ENCODE measurements around the gene ANP32A.

Gene ANP32A

DNA sequence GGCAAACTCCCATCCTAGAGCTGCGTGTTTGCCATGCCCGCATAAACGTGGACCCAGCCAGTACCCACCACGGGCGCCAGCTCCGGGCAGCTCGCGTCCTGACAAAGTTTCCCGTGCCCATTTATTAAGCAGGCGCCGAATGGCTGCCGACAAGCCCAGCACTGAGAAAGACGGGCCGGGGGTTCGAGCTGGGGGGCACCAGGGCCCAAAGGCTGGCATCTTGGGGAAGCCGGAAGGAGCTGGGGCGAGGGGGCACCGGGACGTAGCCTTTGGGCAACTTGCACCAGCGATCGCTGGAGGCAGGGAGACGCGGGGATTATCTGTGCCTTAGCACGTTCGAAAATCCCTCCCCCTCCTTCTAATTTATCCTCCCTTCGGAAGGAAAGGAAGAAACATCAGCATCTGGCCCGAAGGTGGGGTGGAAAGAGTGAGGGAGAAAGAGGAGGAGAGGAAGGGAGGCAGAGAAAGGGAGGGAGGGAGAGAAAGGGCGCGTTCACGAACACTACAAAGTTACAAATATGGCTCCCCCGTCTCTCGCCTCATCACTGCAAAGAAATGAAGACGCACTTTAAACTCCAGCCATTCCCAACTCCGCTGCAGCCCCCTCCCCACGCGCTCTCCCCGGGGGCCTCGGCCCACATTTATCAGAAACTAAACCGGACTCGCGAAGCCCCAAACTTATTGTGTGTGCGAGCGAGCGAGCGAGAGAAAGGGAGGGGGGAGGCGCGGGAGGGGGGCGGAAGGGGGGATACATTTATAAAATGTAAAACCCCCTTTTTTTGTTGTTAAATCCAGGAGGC, 1.0 kb downstream of the ANP32A start:
- DNase-seq: peak; percentile 10

DNA sequence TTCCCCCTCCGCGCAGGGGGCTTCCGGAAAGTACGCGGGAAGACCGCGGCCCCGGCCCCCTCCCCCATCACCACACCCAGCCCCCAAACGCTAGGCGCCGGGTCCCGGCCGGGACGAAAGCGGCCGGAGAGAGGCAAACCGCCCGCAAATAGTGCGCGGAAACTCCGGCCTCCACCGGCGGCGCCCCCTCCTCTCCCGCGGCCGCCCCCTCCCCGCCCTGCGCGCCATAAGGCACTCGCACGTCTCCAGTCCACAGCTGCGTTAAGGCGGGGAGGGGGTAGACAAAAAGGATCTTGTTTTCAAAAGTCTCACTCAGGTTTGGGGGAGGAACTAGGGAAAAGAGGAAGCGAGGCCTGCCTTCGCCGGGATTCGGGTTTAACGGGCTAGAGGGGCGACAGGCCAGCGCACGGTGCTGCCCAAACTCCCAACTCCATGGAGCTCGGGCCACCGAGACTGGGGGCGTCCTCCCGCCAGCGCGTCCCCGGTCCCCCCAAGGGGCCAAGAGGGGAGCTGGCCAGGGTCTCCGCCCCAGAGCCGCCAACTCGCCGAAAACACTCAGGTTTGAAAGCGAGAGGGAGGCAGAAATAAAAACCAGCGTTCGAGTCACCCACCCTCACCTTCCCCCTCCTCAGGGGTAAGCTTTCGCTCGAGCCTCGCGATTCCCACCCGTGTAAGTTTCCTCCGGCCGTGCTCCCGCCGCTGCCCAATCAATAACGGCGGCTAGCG, 1.8 kb downstream of the ANP32A start:
- no peak for DNase-seq

DNA sequence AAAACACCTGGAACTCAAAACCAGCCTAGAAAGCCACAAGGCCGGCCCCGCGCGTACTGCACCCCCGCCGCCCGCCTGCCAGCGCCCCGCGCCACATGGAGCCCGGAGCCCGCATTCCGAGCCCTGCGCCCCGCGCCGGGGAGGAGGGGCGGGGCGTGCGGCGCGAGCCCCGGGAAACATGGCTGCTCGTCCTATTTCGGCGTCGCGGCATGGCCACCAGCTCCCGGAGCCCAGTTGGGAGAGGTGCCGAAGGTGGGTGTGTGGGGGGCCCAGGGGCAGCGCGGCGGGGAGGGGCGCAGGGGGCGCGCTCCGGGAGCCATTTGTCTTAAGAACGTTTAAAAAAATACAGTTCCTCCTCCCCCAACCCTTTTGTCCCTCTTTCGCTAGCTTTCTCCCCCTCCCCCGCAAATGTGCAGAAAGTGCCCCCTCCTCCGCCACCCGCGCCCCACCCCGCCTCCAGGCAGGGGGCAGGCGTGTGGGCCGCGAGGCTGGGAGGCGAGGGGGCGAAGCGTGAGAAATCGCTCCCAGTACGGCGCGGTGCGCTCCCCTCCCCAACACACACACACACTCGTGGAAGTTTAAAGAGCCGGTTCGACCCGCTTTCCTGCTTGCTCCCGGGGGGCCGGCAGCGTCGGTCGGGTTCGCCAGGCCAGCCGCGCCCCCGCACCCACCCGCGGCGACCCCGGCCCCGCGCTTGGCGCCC, 2.5 kb downstream of the ANP32A start:
- DNase-seq: no peak

DNA sequence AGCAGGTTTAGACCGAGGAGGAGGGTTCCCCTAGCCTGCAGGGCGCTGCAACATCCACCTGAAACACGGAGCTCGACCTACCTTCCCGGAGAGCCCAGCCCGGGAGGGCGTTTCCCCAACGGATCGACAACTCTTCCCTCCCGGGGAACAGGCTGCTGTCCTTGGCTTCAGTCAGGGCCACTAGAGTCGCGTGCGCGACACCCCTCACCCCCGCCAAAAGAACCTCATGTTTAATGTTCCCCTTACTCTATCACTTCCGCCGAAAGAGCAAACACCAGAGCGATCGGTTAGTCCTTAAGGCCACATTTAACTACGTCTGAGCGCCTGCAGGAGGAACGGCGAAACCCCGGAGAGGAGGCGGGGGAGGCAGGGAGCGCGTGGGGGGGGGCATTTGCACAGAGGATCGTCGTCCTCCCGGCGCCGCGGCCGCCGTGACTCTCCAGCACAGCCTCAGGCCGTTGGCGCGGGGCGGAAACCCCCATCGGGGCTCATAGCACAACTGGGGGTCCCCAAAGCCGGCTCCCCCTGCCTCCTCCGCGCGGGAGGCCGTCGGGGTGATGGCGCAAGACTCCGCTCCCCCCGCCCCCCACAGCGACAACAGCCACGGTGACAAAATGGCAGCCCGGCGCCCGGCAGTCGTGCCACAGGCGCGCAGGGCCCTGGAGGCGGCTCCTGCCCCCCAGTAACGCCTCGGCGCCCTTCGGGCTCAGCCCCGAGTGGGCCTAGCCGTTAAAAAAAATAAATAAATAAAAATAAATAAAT, 3.2 kb downstream of the ANP32A start:
- DNase-seq: peak; percentile 30

DNA sequence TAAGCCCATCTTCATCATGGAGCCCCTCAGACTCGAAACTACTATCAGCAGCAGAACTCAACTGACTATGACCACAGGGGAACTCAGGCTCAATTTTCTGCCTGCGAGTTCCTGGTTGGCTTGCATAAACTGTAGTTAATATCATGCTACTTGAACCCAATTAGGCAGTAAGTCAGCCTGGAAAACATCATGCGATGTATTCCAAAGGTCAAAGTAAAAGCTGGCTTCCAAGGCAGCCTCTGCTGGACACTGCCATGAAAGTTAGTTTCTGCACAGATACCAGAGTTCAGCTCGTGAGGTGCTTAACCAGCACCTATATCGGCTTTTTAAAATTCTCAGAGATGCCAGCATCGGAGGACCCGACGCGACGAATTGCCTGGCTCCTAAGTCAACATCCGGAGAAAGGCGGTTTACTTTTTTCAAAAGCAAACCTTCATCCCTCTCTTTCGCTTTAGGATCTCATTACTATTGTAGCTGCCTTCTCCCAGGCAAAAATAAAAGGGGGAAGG, 3.8 kb downstream of the ANP32A start:
- DNase-seq: no peak

DNA sequence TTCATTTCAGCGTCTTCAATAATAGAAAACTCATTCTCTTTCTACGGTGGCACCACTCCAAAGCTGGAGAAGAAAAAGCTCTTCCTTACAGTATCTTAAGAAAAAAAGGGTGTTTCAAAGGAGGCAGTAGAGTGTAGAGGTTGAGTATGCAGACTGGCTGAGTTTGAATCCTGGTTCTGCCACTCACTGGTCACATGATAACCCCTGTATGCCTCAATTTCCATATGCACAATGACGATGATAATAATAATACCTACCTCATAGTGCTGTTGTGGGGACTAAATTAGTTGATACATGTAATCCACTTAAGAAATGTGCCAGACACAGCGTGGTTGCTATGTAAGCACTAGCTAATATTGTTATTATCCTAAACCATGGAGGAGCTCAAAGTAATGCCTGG, 4.5 kb downstream of the ANP32A start:
- DNase-seq: no peak

DNA sequence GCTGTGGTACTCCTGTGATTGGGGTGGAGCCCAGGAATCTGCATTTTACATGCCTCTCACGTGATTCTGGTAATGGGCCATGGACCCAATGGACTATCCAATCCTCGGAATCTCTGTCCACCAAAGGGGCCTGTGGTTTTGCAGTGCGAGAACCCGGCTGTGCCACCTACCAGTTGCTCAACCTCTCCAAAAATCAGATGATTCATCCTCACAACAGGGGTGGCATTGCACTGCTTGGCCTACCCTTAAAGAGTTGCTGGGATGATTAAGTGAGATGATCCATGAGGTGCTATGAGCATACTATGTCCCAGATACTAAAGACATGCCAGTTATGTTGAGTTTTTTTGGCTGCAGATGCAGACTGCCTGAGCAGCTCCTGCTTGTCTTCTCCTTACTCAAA, 5.1 kb downstream of the ANP32A start:
- DNase-seq: no peak

DNA sequence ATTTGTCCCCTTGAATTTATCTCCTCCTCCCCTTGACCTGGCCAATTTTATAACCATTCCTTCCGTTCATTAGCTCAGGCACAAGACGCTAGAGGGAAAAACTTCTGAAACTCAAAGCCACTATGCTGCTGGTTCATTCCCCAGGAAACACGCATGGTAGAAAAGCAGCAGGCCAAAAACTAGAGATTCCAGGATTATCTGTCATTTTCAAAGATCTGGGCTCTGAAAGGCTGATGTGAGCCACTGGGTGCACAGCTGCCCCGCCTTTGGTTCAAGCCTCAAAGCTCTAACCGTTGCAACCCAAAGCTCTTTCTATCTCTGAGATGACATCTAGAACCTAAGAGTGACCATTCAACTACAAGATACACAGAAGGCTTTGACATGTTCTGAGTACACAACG, 6.1 kb downstream of the ANP32A start:
- no peak for DNase-seq

DNA sequence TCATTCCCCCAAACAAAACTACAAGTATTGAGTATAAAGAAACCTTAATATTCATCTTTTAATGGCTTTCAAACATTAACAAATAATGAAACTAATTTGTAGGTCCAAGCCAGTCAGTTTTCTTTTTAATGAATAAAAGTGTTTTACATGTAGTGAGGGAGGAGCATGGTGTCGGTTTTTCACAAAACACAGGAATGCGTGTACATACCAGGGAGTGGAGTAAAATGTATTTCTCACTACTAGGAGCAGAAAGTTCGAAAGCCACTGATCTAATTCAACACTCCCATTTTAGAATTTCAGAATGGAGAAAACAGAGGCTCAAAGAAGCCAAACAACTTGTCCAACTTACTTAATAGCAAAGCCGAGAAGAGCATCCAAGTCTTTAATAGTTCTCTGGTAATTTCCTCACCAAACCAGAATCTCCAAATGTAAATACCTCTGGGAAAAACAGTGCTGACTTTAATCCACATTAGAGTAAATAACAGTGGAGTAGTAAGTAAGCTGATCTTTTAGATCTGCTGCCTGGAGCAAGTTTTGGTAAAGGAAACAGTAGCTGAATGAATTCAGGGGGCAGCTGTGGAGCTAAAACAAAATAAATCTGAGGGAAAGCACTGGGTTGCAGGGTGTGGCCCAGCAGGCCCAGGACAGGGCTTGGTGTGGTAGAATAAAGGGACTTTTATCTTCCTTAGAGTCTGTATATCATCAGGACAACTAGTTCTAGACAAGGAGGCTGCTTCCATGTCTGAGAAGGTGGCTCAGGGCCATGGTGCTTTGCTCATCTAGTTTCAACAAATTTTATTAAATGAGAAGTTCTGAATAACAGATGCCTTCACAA, 7.9 kb downstream of the ANP32A start:
- DNase-seq: no peak

DNA sequence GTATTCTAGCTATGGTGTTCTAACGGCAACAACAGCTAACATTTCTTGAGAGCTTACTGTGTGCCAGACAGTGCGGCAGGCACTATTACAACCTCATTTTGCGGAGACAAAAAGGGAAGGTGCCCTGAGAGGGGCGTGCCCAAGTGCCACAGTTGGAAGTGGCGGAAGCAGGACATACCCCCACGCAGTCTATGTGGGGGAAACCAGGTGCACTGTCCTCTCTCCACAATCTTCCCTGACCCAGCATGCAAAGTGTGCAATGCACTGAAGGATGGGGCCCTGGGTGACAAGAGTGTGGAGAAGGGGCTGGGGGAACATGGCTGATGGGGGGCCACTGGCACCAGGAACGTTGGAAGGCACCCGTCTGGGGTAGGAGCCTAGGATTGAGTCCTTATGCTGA, 8.6 kb downstream of the ANP32A start:
- DNase-seq: no peak

DNA sequence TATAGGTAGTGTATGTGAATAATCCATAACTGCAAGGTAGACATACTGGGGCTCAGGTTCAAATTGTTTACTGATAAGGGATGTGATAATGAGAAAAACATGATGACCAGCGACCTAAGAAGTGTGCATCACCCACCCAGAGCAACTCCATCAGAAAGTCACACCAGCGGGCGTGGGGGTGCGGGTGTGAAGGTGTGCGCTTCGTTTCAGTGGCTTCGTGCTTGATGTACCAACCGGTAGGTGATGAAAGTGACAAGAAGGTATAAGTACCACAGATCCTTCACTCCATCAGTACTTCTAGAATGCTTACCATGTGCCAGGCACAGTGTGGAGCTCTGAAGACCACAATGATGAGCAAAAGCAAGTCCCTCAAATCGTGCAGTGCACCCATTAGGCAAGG, 11.2 kb downstream of the ANP32A start:
- DNase-seq: no peak

DNA sequence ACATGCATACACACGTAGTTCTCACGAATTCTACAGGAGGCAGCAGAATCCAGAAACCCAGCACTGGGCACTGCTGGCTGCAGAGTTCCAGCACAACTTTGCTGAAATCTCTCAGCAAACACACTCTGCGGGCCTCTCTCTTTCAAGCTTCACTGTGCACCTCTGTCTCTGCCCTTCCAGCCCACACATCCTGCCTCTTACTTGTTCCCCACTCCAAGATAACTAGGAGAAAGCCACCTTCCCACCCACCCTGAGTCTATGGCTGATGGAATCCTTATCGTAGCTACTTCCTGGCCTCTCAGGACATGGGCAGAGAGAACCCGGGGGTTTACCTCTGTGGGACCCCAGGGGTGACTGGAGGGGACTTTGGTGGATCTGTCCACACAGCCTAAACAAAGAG, 11.9 kb downstream of the ANP32A start:
- no peak for DNase-seq

DNA sequence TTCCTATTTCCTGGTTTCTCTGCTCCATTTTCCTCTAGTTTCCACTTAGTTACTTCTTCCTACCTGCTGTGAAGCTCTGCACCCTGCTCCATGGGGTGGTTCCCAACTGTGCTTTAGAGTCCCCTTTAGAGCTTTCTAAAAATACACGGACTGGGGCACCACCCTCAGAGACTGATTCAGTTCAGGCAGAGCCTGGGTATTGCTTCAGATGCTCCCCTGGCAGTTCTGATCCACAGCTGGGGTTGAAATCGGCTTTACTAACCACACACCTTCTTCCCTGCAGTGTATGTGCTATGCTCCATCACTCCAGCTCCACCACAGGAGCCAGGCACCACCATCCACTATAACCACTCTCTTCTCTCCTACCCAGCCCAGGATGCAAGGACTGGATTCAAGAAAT, 12.6 kb downstream of the ANP32A start:
- DNase-seq: no peak

DNA sequence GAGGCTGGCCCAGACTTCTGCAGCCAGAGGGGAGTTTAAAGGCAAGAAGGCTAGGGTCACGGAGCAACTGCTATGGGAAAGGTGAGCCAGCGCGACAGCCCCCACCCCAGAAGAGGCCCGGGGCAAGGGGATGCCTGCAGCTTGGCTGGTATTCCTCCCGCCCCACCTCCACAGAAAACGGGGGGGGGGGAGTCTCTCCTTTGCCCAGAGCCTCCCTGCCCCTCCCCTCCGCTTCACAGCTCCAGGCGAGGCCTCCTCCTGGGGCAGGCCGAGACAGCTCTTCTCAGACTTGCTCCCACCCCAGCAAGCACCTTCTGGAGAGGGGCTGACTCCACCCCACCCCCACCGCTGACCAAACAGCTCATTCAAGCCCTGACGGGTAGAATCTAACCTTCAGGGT, 13.4 kb downstream of the ANP32A start:
- DNase-seq: no peak

DNA sequence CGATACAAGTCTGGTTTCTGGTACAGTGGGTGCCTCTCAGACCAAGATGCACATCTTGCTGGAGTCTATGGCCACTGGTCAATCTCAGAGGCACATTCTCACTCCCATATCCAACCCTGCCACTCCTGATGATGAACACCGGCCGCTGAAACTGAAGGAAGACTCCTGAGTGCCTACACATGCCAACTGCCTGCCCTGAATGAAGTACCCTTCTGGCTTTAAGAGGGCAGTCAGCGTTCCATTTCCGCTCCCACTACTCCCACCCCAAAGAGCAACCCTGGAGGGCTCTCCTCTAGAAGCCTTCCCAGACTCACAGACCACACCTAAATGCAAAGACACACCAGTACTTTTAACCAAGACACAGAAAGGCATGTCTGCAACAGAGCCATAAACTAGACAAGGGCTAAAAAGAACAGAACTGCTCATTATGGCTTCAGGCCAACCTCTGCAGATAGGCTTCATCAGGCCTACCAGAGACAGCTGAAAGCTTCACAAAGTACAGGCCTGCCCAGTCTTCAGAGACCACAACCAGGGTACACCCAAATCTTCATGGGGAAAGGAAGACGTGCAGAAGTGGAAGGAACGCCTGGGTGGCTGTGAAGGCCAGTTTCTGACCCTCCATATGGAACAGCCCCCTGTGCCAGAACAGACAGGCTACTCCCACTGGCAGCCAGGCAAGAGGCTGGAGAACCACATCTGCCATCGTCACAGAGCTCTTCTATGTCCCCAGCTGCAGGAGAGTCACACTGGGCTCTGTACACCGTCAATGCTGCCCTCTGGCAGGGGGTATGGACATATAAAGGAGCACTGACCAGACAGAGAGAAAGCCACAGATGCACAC, 14.3 kb downstream of the ANP32A start:
- DNase-seq: no peak

DNA sequence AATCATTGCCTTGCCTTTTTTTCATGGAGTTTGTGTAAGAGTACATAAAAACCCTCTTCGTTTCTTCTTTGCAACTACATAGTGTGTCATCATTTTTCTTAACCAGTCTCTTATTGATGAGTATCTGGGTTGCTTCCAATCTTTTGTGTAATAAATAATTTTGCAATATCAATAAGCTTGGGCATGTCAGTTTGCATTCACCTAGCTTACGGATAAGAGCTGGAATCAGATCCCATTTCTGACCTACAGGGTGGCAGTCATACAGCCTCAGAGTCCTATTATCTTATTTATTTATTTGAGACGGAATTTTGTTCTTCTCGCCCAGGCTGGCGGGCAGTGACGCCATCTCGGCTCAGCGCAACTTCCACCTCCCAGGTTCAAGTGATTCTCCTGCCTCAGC, 18.3 kb downstream of the ANP32A start:
- no peak for DNase-seq

DNA sequence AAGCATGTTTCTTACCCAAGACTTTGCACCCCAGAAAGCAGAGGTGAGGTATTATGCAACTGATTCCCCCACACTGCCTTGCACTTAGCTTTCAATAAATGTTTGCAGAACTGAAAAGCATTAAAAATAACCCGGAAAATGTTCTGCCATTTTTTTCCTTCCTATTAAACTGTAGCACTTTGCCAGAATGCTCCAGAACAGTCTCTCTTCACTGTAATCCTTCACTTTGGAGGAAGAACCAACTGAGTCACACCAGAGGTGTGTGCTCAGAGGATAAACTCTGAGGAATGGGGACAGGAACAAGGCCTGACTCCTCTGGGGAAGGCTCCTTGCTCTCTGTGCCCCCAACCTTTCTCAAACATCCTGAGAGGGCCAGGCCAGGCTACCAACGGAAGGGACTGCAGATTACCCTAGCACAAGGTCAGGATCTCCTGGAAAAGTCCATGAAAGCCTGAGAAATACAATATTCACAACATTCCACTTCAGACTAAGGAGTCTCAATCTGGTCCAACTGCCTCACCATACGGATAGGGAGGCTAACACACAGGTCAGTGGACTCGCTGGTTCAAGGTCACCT, 19.0 kb downstream of the ANP32A start:
- no peak for DNase-seq

DNA sequence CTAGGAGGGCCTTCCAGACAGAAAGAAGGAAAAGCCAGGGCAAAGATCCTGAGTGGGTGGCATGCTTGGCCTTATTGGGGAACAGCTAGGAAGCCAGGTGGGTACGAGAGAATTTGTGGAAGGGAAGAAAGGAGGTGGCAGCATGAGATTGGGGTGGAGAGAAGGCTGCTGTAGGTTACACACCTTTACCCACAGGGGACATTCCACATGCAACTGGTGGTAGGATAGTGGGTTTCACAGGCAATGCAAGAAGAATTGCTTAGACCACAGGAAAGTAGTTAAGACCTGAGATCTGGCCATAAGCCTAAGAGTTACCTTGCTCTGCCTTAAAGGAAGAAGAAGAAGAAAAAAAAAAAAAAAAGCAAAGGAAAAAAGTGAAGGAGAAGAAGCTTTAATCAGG, 19.8 kb downstream of the ANP32A start:
- no peak for DNase-seq

DNA sequence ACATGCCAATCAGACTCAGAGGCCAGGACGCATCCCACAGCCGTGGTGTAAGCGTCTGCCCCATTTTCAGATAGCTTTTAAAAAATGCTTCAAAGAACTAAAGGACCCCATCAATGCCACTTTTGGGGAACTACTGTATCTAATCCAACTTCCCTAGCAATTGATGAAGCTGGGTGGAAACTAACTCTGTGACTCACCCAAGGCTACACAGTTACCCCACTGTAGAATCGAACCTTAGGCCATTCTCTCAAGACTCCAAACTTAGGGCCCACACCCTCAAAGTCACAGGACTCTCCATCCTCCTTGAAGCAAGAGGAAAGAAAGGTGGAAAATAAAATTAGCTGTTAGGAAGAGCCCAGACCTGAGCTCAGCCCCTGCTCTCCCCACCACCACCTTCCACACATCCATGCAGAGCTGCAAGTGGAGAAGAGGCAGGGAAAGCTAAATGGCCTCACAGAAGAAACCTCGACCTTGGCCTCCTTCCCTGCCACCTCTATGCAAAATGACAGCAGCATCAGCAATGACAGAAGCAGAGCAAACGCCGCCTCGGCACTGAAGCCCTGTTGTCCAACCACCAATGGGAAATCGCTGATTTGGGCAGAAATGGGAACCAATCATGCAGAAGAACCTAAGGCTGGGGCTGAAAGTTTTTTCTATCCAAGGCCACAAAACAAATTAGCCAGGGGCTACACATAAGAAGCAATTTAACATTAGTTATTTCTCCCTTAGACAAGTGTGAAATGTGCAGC, 22.2 kb downstream of the ANP32A start:
- DNase-seq: no peak

Data from NCI-H2029 (cell line).